HuH-7 (cell line): ENCODE data around the gene RPL7A.
A peak's percentile ranks its signal among the peaks of the same experiment; 100 is the strongest.
"Not testable (repeated sequence)": the region's sequence is repeated elsewhere in the genome, so short reads cannot be mapped to it uniquely, and the experiment has no call there.

Experiments used
- DNase-seq: peaks from one replicate; pipeline ENCODE4 v3.0.0; 2011; ENCODE audit warnings: low spot score

RPL7A gene

DNA sequence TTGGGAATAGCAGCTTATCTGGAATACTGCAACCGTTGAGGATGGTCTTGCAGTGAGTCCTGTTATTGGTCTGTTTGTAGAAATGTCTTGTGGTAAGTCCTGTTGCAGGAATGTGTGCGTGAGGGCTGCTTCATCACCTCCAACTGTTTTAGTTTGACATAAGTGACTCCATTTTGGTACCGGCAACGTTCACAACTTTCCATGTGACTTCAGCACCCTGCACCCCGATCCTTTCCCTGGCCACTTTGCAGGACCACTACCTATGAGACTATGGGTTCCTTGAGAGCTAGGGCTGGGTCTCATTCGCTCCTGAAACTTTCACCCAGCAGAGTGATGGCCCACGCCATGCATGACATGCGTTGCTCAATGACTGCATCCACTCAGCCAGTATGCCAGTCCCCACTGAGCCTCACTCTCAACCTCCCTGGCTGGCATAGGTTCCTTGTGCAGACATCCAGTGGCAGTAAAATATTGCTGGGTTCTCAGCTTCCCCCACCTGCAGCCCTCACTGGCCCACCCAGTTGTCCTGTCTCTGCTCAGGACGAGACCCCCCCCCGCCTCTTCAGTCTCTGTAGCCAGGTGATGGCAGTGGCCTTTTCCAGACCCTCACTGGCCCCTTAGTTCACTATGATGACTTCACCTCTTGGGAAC, 20.1 kb upstream of the RPL7A start:
- DNase-seq = no peak

DNA sequence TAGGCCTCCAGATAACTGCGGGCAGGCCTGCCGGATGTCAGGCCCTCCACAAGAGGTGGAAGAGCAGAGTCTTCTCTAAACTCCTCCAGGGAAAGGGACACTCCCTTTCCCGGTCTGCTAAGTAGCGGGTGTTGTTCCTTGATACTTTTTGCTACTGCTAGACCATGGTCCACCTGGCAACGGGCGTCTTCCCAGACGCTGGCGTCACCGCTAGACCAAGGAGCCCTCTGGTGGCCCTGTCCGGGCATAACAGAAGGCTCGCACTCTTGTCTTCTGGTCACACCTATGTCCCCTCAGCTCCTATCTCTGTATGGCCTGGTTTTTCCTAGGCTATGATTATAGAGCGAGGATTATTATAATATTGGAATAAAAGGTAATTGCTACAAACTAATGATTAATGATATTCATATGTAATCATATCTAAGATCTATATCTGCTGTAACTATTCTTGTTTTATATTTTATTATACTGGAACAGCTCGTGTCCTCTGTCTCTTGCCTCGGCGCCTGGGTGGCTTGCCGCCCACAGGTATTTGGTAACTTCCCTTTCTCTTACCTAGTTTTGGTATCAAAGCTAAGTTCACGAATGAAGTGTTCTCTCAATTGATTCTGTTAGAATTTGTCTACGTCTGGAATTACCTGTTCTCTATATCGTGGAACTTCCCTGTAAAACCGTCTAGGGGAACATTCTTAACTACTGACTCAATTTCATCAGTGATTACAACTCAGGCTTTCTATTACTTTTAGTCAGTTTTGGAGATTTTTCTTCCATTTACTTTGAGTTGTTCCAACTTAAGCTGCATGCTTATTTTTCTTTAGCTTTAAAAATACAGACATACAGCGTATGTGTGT, 18.5 kb upstream of the RPL7A start:
- DNase-seq = not testable (repeated sequence)

DNA sequence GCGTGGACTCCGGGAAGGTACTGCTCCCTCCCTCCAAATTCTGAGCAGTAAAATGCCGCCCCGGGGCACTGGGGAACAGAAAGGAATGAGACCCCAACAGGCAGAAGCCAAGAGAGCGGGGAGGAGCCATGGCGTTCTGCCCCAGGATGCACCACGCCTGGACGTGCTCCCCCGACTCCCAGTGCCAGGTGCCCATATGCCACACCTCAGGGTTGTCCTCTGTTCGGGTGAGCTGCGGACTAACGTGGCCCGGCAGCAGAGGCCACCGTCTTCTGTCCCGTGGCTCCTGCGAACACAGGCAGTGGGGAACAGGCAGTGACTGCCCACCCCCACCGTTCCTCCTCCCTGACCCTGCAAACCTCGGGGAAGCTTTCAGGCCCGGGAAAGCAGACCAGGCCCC, 16.8 kb upstream of the RPL7A start:
- no peak for DNase-seq

DNA sequence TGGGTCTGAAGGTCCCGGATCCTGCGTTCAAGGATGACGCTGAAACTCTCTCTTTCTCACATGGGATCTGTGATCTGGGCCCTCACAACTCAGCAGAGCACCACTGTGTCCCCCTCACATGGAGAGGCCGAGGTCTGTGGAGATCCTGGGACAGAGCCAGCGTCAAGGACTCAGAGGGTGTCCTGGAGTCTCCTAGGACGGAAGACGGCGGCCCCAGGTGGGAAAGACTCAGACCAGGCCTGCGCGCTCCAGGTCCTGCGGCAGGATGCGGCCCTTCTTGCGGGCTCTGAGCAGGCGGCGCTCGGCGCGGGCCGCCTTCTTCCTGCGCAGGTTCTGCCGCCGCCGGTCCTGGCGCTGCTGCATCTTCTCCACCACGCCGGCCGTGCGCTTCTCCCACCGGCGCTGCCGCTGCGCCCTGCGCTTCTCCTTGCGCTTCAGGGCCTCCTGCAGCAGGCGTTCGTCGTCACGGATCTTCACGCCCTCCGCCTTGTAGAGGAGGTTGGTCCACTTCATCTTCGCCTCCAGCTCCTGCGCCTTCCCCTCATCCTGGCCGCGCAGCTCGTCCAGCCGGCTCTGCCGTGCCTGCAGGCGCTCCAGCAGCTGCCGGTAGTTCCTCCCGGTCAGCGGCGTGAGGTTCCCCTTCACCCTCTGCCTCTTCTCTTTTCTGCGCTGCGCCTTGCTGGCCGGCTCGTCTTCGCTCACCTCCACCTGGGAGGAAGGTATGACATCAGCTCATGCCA, 16.2 kb upstream of the RPL7A start:
- DNase-seq = no peak

DNA sequence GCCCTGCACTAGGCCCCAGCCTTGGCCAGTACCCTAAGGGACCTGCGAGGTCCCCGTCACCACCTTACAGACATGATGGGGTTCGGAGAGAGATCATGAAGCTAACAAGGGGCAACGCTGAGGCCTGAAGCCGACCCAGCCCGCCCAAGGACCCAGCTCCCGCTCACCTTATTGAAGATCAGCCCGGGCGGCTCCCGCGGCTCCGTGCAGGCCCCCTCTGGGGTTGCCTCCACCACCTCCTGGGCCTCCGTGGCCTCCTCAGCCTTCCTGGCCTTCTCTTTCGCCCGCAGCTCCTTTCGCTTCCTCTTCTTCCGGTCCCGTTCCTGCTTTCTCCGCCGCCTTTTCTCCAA, 15.7 kb upstream of the RPL7A start:
- no peak for DNase-seq

DNA sequence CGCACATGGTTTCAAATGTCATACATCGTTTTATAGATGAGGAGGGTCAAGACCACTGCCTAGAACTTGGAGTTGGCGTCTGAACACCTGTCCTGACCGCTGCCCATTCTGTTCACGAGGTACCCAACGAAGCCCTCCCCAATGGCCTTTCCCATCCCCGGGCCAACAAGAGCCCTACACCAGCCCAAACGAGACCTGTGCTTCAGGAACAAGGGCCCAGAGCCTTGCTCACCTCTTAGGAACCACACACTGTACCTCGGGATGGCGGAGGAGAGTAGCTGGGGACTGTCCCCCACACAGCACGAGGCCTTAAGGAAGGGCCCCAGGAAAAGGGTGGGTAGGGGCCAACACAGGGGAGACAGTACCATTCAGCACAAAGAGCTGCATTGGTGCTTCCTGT, 15.0 kb upstream of the RPL7A start:
- DNase-seq = no peak

DNA sequence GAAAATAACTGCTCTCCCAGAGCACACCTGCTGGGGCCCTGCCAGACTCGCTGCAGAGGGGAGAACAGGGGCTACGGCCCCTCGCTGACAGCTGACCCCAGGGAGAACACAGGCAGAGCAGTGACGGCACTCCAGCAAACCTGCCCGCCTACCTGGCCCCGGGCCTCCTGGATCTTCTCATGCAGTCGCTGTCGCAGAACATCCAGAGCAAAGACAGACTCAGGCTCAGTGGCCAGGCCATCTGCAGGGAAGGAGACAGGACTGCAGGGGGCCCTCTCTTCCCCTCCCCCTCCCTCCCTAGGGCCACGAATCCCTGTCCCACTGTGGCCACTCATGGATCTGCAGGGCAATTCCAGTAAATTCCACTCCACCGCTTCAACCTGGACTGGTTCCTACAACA, 14.5 kb upstream of the RPL7A start:
- no peak for DNase-seq

DNA sequence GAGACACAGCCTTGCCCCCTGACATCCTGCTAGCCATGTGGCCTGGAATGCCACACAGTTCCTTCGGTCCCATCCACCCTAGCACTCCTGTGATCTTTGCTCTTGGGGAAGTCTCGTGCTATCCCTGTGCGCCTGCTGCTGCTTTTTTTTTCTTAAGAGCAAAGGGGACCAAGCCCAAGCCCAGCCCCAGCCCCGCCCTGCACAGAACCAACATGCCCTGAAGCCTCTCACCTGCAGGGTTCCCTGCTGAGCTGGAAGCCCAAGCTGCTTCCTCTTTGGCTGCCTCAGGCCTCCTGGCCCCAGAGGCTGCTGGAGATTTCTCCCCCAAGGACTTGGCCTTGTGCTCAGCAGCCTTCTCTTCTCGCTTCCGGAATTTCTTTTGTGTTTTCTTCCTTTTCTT, 13.9 kb upstream of the RPL7A start:
- DNase-seq = no peak

DNA sequence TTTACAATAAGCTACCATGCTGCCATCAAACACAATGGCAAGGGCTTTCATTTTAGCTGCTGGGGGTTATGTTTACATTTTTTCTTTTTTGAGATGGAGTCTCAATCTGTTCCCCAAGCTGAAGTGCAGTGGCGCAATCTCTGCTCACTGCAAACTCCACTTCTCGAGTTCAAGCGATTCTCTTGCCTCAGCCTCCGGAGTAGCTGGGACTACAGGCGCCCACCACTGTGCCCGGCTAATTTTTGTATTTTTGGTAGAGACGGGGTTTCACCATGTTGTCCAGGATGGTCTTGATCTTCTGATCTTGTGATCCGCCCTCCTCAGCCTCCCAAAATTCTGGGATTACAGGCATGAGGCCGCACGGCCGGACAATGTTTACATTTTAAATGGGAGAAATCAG, 13.1 kb upstream of the RPL7A start:
- not testable (repeated sequence) for DNase-seq

DNA sequence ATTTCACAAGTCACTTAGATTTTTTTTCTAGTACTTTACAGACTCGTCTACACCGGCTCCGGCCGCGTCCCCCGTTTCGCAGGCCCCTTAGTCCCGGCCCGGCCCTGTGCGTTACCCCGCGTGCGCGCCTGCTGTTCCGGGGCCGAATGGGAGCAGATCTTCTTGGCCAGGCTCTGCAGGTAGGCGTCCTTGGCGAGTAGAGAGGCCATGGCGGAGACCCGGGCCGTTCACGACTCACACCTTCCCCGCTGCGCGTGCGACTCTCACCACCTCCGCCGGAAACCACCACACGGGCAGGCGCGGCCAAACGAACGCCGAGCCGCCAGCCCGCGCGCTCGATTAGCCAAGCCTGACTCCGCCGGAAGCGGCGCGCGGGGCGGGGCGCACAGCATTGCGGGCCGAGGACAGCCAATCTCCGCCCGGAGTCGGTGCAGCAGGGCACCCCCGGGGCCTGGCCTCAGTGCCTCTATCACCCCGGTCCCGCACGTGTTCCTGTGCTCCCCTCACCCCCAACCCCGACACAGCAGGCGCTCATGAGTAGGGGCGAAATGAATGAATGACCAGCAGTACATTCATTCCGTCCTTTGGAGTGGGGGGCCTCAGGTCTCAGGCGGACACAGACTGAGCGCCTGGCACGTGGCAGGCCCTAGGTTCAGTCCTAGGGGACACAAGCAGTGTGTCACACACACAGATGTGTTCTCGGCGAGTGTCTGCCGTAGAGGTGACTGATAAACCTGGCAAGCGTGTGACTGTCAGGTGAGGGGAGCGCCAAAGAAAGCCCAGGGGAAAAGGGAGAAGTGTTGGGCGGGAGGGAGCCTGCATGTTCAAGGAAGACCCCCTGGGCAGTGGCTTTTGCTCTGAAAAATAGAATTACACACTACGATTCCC, 11.8 kb upstream of the RPL7A start, which contains the start of gene SURF6:
Gene SURF6 (minus strand): TSS at position 265 of the 888 bp plus-strand sequence. CDS start 56 bp downstream, at position 209.
- DNase-seq = peak; percentile 94

DNA sequence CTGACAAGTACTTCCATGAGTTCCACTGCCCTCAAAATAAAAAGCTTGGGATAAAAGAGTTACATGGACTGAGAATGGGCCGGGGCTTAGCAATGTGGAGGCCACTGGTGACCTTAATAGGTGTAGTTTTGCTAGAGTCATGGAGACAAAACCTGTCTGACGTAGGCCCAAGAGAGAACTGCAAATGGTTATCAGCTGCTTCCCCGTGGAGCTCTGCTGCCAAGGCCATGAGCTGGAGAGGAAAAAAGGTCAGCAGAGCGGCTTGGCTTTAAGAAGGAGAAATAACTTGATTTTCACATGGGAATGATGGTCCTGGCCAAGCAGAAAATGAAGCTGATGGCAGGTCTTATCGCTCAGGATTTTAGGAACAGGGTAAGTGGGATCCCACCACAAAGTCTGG, 8.4 kb upstream of the RPL7A start:
- no peak for DNase-seq

DNA sequence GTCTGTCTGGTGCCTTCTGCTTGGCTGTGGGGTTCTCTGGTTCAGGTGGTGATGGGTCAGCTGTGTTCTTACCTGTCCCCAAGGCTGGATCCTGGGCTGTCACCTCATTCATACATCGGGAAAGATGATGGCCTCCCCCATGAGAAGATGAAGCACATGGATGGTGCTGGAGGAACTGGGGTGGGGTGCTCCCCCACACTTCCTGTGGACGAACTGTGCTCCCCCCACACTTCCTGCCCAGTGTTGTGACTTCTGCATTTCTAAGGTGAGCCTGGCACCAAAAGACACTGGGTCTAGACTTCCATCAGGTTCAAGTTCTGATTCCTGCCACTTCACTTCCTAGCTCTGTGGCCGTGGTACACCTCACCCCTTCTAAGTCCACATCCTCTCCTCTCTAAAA, 7.8 kb upstream of the RPL7A start:
- no peak for DNase-seq

DNA sequence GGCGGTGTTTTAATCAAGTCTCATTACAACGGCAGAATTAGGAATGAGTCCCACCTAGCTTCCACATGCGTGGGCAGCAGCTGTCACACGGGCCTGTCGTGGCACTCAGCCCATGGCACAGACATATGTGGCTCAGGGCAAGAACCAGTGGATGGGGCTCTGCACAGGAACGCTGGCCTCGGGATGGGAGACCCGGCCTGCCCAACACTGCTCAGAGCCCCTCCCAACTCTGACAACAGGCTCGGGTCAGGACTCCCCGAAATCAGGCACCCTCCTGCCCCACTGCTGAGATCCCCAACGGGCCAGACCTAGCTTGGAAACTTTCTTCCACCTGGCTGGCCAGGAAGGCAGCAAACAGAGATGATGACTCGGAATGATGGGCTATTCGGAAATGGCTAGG, 7.1 kb upstream of the RPL7A start:
- DNase-seq = no peak

DNA sequence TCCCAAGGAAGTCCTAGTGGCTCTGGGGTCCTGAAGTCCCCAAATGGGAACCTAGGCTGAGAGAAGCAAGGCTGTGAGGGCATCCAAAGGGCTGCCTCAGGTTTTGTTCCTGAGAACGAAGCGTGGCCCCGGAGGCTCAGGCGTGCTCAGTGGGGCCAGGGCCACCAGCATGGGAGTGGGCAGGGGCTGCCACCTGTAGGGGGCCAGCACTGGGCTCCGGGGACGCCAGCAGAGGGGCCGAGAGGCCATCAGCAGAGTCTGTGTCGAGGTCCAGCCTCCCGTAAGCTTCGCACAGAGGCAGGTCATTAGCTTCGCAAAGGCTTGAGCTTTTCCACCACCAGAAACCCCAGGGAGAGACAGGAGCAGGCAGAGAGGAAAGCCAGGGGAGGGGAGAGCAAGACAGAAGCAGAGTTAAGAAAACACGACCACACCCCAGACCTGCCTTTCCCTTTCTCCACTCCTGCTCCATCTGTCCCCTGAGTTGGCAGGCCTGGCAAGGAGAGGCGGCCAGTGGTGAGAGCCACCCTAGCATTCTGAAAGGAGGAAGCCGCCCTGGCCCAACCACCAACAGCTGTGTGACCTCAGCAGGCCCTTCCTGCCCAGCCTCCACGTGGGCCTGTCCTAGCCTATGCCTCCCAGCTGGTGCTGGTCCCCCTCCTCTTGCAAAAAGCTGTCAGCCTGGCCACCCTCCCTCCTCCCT, 6.5 kb upstream of the RPL7A start:
- DNase-seq = no peak

DNA sequence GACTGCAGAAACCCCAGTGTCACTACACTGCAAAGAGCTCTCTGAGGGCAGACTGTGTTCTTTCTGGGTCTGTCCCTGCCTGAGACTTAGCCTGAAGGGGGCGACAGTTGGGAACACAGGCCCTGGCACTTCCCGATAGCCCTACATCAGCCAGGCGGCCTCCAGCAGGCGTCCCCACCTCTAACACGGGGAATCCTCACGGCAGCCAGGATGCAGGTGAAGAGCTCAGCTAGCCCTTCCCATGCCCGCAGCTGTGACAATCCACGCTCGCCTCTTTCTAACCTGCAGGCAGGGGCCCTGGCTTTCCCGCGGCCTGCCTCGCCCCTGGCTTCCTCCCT, 6.0 kb upstream of the RPL7A start:
- DNase-seq = peak; percentile 60

DNA sequence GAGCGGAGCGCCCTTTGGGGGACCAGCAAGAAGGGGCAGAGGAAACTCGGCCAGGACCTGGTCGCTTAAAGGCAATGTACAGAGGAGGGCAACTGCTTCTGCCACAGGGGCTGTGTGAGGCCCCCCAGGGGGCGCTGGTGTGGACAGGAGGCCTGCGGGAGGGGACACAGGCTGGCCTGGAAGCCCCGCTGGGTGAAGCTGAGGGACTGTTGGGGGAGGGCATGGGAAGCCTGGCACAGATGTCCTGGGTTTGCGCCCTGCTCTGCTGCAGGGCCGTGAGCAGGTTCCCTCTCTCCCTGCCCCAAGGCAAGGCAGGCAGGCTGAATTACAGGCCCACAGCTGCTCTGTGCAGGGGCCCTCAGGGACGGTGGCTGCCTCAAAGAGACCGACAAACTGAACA, 5.4 kb upstream of the RPL7A start:
- DNase-seq = no peak

DNA sequence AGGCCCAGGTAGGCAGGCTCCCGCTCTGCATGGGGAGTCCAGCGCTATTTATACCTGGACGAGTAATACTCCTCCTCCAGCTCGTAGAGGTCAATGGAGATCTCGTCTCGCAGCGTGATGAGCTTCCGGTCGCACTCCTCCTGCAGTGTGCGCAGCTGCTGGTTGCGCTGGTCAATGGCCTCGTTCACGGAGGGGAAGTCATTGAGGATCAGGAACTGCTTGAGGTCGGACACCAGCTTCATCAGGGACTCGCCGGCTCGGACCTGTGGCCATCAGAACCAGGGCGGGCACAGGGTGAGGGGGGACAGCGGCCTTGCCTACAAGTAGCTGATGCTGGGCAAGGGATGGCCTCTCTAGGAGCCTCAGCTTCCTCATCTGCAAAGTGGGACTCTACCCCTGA, 3.9 kb upstream of the RPL7A start:
- no peak for DNase-seq

DNA sequence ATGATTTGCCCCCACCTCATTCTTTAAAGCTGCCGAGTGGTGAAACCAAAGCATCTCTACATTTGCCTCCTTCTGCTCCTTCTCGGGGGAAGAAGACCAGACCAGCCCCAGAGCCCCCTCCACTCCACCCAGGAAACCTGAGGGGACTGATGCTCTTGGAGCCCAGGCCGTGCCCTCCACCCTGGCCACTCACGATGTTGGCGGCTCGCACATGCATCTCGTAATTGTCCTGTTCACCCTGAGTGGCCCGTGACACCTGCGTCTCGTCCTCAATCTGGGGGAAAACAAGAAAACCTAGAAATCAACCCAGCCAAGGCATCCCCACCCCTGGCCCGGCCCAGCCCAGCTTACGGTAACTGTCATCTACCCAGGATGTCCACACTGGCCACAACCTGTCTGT, 3.0 kb upstream of the RPL7A start:
- no peak for DNase-seq

DNA sequence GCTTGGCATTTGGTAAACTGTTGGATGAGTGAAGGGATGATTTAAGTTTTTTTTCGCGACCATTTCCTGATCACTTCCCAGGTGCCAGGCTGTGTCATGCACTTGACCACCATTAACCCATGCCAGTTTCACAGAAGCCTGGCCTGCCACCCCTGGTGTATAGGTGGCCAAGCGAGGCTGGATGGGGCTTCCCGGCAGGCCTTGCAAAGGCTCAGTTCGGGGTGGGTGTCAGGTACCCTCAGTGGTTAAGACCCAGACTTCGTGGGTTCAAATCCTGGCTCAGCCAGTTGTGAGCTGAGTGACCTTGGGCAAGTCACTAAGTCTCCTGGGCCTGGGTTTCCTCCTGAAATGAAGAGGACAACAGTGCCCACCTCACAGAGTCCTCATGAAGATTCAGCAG, 2.4 kb upstream of the RPL7A start:
- DNase-seq = no peak

DNA sequence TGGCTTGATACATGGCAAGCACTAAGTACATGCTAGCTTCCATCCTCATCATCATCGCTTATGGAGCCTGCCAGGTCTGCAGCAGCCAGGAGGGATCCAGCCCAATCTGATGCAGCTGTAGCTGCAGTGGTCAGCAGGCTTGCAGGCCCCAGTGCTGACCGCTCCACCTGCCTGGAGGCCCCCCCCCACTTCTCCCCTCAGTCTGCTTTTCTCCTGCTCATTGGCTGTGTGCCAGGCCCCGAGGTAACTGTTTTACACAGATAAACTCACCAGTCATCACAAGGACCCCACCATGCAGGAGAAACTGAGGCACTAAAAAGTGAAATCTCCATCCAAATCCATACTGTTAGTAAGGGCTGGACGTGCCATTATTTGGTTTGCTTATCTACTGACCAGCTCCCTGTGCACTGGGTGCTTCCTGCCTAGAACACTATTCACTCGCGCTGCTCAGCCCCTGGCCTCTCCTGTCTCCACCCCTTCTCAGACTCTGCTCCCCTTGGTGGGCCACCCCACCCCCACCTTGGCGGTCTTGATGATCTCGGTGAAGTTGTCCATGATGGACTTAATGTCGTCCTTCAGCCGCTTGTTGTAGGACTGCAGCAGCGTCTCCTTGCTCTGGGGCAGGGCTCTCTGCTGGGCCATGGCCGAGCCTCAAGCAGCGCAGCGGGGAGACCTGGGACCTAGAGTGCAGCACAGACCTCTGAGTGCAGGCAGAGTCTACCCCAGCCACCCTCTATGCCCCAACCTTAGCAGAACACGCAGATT, 1.8 kb upstream of the RPL7A start:
- no peak for DNase-seq

DNA sequence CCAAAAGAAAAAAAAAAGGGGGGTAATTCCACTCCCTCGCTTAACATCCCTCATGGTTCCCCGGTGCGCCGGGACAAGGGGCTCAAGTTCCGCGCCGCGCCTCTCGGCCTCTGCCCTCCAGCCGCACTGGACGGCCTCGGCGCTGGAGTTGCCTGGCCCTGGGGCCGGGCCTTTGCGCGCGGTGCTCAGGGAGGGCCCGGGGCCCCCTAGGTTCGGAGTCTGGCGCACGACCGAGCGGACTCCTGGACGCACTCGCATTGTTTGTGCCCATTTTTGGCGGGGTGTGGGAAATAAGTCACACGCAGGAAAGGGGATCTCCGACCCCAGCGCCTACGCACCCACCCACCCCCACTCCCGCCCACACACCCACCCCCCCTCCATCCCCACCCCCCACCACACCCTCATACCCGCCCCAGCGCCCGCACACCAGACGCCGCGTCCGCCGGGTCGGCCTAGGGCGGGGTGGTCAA, 468 bp upstream of the RPL7A start:
- DNase-seq = no peak
